HG03342 (cell line): ENCODE measurements around the gene FAT3.

Experiments used
- ATAC-seq: cut with Tn5 transposase; IDR thresholded peaks from one replicate; pipeline ENCODE4 v1.9.1; 2021; ENCODE audit warnings: mild to moderate bottlenecking, moderate library complexity; ENCODE audit not compliant: unreplicated experiment

Gene FAT3

GRCh38 chr11:92224407-92225124 is at the start of gene FAT3:
Gene FAT3 (plus strand): TSS chr11:92224818. CDS start chr11:92352113, 127,295 bp downstream.
- no peak for ATAC-seq

DNA sequence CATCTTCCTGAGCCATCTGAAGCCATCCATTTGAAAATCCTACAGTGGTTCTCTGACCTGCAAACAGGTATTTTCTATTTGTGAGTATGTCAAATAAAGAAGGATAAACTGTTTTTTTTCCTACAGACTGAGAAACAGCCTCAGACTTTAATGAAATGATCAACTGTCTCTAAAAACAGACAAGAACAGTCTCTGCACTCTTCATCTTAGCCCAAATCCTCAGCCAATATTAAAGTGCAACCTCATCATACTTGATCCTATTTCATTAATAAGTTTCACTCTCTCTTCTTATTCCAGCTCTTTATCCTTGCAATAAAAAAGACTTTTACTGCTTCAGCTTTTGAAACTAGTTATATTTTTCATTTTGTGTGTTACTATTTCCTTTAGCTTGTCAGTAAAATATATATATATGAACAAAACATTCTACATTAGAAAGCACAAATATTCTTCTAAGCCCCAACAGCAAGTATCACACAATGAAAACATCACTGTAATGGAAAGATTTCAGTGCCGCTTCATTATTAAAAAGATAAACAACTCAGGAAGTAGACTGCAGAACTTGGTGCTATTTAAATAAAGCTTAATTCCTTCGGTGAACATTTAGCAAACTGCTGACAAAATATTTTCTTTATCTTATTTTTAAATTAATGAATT is 45.5 kb upstream of the FAT3 start:
- no peak for ATAC-seq

DNA sequence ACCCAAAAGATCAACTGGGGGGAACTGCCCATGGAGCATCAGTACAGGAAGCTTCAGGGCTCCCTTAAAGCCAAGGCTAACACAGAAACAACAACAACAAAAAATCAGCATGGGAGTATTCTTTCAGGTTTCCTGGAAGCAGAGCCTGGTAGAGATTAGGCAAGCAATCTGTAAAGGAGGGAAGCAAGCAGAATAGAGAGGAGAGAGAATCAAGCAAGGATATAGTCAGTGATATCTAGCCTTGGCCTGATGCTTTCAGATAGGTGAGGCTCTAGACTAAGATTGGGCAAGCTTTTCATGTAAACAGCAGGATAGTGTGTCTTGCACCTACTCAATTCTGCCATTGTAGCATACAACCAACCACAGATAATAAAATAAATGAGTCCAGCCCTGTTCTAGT is 44.4 kb upstream of the FAT3 start:
- no peak for ATAC-seq

- ATAC-seq = no peak
These were observed 43.9 kb upstream of the FAT3 start for GRCh38 chr11:92180664-92181251.

DNA sequence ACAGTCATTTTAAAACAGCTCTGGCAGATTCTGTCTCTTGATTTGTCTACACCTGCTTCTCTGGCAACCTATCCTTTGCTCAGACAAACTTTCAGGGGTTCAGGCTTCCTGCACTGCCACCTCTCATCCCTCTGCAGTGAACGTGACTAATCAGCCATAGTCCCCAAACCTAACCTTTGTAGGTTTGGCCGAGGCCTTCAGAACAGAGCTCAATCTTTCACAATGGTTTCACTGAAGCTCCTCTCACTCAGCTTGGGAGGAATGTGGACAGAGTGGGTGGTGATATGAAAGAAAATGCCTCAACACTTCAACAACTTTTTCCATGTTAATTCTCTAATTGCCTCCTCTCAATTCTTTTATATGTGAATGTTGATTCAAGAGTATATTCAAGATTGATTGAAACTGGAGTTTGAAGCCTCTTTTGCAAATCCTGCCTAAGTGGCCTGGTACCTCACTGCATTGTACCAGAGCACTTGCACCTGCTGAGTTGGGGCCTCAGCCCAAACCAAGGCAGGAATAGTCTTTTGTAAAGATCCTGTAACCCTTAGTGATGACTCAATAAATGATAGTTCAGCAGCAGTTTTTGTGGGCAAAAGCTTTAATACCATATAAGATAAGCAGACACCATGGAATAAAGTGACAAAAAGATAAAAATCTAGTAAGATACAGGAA is 33.9 kb upstream of the FAT3 start:
- ATAC-seq = no peak

- no peak for ATAC-seq
These were observed 32.5 kb upstream of the FAT3 start for GRCh38 chr11:92192141-92192540.

- ATAC-seq = no peak
These were observed 26.4 kb upstream of the FAT3 start for GRCh38 chr11:92198268-92198667.

DNA sequence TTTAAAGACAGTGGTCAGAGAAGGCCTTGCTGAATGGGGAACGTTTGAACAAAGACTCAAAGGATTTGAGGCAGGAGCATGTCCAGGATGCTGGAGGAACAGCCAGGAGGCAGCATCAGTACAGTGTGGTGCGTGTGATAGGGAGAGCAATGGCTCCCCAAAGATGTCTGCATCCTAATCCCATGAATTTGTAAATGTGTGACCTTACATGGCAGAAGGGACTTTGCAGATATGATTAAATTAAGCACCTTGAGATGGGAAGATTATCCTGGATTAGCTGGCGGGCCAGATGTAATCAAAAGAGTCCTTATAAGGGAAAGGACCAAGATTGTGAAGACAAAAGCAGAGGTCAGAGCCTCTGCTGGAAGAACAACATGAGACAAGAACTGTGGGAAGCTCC is 24.6 kb upstream of the FAT3 start:
- no peak for ATAC-seq

DNA sequence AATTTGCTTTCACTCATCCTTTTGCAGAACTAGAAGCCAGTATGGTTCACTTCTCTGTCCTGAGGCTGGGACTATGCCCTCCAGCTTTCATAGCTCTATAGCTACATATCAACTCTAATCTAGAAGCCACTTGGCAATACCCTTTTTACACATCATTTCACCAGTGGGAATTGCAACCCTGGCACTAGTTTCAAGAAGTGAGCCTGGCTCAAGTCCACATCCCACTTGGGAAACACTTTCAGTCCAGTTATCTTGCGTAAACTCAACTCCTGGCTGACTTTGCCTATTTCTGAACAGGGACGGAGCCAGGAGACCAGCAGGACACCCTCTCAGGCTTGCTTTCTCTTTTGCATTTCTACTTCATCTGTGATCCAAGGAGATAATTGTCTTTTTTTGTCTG is 19.9 kb upstream of the FAT3 start:
- no peak for ATAC-seq

DNA sequence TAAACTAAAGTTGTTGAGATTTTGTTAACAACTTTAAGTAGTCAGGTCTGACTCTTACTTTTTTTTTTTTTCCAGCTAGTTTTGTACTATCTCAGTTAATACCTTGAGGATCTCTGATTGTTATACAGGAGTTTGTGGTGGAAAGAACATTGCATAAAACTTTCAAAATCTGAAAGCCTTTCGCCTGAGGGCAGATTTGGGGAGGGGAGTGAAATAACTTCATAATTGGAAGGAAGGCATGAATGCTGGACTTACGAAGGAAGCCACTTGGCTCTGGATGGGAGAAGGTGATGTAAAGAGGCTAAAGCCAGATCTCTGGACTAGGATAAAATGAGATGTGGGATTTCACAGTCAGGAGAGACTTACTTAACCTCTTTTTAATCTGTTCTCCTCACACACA is 18.2 kb upstream of the FAT3 start:
- no peak for ATAC-seq

DNA sequence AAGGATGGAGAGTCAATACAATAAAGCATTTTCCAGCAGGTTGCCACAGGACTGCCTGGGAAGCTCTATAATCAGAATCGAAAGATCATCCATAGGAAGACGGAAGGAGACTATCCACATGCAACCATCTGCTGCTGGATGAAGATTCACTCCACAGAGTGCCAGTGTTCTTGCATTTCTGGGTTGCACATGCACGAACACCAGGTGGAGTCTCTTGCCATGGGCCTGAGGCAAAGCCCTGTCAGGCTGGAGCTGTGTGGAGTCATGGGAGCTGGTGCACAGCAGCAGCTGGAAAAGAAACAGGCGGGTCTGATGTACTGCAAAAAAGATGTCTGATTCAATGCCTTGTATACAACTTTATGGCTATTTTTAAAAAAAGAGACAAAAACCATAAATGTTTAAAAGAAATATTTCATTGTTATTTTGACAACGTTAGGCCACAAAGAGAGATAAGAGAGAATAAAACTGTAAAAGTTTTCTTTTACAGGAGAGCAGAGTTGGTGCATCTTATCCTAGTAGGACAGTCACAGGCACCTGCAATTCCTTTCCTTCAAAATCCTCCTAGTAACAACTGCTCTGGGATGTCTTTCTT is 12.9 kb upstream of the FAT3 start:
- no peak for ATAC-seq

DNA sequence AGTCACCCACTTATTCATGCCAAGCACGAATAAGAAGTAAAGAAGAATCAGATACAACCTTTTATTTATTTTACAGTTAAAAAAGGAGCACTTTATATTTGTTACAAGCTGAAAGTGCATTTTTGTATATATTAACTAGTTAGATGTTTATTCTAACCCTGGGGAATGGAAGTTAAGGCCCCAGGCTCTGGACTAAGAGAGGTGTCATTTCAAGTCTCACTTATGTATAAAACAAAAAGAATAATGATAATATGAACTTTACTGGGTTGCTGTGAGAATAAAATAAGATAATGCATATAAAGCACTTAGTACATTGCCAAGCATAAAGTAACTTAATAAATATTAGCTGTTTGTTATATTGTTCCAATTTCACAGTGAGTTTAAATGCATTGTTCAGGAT is 12.1 kb upstream of the FAT3 start:
- no peak for ATAC-seq

GRCh38 chr11:92216789-92217188 is 7.8 kb upstream of the FAT3 start:
- ATAC-seq = no peak

DNA sequence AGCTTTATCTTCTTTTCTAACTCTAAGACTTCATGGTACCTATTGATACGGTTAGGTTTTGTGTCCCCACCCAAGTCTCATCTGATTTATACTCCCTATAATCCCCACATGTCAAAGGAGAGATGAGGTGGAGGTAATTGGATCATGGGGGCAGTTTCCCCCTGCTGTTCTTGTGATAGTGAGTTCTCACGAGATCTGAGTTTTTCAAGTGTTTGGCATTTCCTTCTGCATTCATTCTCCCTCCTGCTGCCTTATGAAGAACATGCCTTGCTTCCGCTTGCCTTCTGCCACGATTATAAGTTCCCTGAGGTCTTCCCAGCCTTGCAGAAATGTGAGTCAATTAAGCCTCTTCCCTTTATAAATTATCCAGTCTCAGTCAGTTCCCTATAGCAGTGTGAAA is 5.1 kb upstream of the FAT3 start:
- ATAC-seq = no peak

DNA sequence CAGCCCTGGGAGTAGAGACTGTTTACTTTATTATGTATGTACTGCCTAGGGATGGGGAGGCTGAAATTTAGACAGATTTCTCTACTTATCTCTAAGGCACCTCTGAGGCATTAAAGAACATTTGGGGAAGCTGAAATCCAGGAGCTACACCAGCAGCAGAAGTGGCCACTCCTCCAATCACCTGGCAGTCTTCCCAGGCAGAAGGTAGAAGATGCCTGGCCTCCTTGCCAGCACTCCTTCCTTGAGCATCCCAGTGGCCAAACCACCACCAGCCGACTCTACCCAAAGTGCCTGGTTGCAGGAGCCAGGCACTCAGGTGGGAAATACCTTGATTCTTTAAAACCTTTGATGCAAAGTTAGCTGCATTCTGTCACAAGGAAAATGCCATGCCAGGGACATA is 1.9 kb upstream of the FAT3 start:
- ATAC-seq = no peak

DNA sequence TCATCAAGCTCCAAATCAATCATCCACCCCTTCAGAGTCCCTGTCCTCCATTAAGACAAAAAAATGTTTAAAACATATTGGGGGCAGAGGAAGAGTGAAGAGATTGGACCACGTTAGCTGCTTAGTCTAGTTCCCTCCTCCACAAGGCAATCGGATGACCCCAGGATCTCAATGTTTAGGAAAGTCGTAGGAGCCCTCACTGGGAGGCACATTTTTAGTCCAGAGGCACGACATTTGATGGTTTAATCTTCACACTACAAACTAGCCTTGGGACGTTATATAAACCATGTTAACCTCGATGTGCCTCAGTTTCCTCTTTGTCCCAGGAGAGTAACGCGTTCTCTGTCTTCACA is 588 bp upstream of the FAT3 start:
- ATAC-seq = no peak

DNA sequence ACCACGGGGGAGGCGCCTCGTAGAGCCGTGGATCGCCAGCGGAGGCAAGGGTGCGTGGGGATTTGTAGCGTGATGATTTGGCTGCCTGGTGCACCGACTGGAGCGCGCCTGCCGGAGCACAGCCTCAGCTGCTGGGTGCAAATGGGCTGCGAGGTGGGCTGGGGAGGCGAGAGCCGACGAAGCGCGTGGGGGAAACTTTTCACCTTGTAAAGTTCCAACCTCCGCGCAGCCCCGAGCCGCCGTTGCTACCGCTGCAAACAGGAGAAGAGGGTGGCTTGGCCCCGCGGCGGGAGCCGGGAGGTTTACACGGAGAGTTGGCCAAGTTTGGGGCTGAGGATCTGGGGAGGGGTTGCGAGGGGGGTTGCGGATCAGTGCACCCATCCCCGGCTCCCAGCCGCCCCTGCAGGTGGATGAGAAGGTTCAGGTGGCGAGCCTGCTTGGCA is 528 bp downstream of the FAT3 start:
- ATAC-seq = no peak

DNA sequence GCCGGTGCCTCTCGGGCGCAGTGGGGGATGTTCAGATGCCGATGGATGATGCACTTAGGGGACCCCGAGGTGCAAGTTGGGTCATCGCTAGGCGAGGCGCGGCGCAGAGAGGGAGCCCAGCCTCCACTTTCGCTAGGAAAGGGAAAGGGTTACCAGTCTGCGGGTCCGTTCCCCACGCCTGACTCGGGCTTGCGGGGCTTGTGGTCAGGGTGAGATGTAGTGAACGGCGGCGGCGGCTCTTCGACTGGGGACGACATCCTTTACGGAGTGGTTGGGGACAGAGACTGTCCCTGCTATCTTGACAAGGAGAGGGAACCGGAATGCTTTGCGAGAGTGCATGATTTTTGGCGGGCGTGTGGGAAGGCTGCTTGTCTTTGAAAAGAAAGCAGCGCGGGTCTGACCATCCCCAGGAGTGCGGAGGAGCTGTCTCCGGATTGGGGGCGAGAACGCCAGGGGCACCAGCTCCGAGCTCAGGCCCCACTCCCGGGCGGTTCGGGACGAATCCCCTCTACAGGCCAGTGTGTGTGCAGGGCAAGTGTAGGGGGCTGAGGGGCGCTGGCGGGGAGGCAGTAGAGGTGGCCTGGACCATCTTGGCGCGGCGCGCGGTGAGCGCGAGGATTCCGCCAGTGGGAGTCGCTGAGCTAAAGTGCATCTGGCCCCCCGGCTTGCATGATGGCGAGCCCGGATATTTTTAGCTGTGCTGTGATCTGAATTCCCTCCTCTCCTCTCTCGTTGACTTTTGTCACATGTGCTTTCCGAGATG is 1.1 kb downstream of the FAT3 start:
- no peak for ATAC-seq

- no peak for ATAC-seq
These were observed 2.0 kb downstream of the FAT3 start for GRCh38 chr11:92226331-92227229.
